Lung (tissue), 16 donors: ENCODE data around the gene TIPRL. TPM values are rescaled to one million over a fixed set of nuclear protein-coding genes. Genes with fewer than 3 reads are reported as not detected.

Experiments
- ATAC-seq: fragments of 200-7000 bp; cut with Tn5 transposase; one replicate; pipeline ENCODE4 v1.9.1; 2020; ENCODE audit warnings: moderate number of reproducible peaks; ENCODE audit not compliant: insufficient read depth, low FRiP score
- DNase-seq, 3 donors: peaks; one replicate each; pipeline ENCODE4 v3.0.0-alpha.2; 2013 to 2017
- H3K27ac ChIP-seq, 2 donors: one replicate each; pipeline ENCODE4 v1.5.1; 2013; ENCODE audit warnings: mild to moderate bottlenecking in 2 of 2, moderate library complexity in 2 of 2, control low read depth in 1 of 2, inconsistent platforms in 1 of 2, low read depth in 1 of 2, low read length in 1 of 2
- H3K27me3 ChIP-seq, 3 donors: one replicate each; pipeline ENCODE4 v1.5.1; 2013; ENCODE audit warnings: low read length in 2 of 3; ENCODE audit not compliant: control insufficient read depth in 3 of 3, insufficient read depth in 3 of 3
- H3K36me3 ChIP-seq, 4 donors: one replicate each; pipeline ENCODE4 v1.5.1; 2013; ENCODE audit warnings: low read length in 4 of 4, mild to moderate bottlenecking in 1 of 4, moderate library complexity in 1 of 4; ENCODE audit not compliant: control insufficient read depth in 4 of 4, insufficient read depth in 4 of 4
- H3K4me1 ChIP-seq, 5 donors: one replicate each; pipeline ENCODE4 v1.5.1; 2013; ENCODE audit warnings: low read length in 5 of 5, mild to moderate bottlenecking in 2 of 5, moderate library complexity in 1 of 5; ENCODE audit not compliant: control insufficient read depth in 5 of 5, insufficient read depth in 5 of 5
- H3K4me3 ChIP-seq: one replicate; pipeline ENCODE4 v1.5.1; 2013; ENCODE audit warnings: mild to moderate bottlenecking, control low read depth, moderate library complexity
- H3K9ac ChIP-seq, 2 donors: one replicate each; pipeline ENCODE4 v1.5.1; 2013; ENCODE audit warnings: low read length in 2 of 2, control low read depth in 1 of 2; ENCODE audit not compliant: insufficient read depth in 1 of 2
- H3K9me3 ChIP-seq, 4 donors: one replicate each; pipeline ENCODE4 v1.5.1; 2013; ENCODE audit warnings: low read length in 3 of 4, mild to moderate bottlenecking in 1 of 4, moderate library complexity in 1 of 4; ENCODE audit not compliant: control insufficient read depth in 4 of 4, insufficient read depth in 3 of 4
- WGBS, 2 donors: extraction: QIAGEN DNeasy Blood & Tissue Kit; methylation state at CpG; one replicate each; pipeline ENCODE4 v1.1.7; 2013; 5-methylcytosine and 5-hydroxymethylcytosine counted together
- long read RNA-seq, 5 donors: transcript quantifications; one replicate each; lab custom pipeline, GENCODE V29; 2026
- polyA plus RNA-seq, 2 donors: library from polyadenylated mRNA; stranded (reverse); fragments of 200-250 nt; gene quantifications; one replicate each; pipeline ENCODE4 v1.2.1, GENCODE V29; 2013
- total RNA-seq, 2 donors: library from RNA; depleted of rRNA in 1 of 2; stranded (reverse); fragments of >200 nt in 1 of 2; gene quantifications; one replicate each; pipeline ENCODE4 v1.2.1, GENCODE V29; 2014 to 2021
- TF ChIP-seq, protein P1 (sequence below): IDR thresholded peaks from 2 replicates; pipeline ENCODE4 v1.5.1; 2012; ENCODE audit warnings: mild to moderate bottlenecking; ENCODE audit errors: control extremely low read depth, extremely low read depth
- donor health status: control.
- donor health status: control.
- donor health status: Bipolar disorder and iron deficiency.
- donor health status: healthy.
- donor health status: DM: yes; HTN: yes; CAD: no.

The TIPRL gene
- total RNA-seq = 10 to 100 TPM; 26.4 to 38.4 TPM
- 10 to 100 TPM; 14.2 to 17.1 TPM for polyA plus RNA-seq
- long read RNA-seq, donor 1, transcript TIPRL-202 (7 exons, 3,032 nt) = major isoform, 23 of 24 reads
- long read RNA-seq, donor 1, partial matches to known transcripts = 0 of 24 reads
- long read RNA-seq, donor 1, other reads (novel, unspliced or antisense) = 0 of 24 reads
- long read RNA-seq, donor 2, transcript TIPRL-202 (7 exons, 3,032 nt) = major isoform, 9 of 9 reads
- long read RNA-seq, donor 2, partial matches to known transcripts = 0 of 9 reads
- long read RNA-seq, donor 2, other reads (novel, unspliced or antisense) = 0 of 9 reads
- long read RNA-seq, donor 3, transcript TIPRL-202 (7 exons, 3,032 nt) = major isoform, 14 of 14 reads
- long read RNA-seq, donor 3, partial matches to known transcripts = 0 of 14 reads
- long read RNA-seq, donor 3, other reads (novel, unspliced or antisense) = 0 of 14 reads
- long read RNA-seq, donor 4, transcript TIPRL-202 (7 exons, 3,032 nt) = major isoform, 10 of 16 reads
- long read RNA-seq, donor 4, partial matches to known transcripts = 6 of 16 reads
- long read RNA-seq, donor 4, other reads (novel, unspliced or antisense) = 0 of 16 reads
- long read RNA-seq, donor 5, transcript TIPRL-202 (7 exons, 3,032 nt) = major isoform, 36 of 45 reads
- long read RNA-seq, donor 5, partial matches to known transcripts = 9 of 45 reads
- long read RNA-seq, donor 5, other reads (novel, unspliced or antisense) = 0 of 45 reads

GRCh38 chr1:168178638-168179437 lies at the start of gene TIPRL:
Gene TIPRL, plus strand, starts transcription at chr1:168178962. Its CDS starts 116 bp downstream, at chr1:168179078.
- Histone ChIP-seq H3K36me3 (no peaks in the 10 kb centered on the region), H3K9me3 (no peaks in the 10 kb centered on the region), H3K27ac (peak within 1 kb of the TSS; percentile 89 to 97), H3K4me3 (peak within 1 kb of the TSS; percentile 90), H3K4me1 (peaks cover 0 to 8% (median 6%) of the 10 kb centered on the region in 5 donors), H3K9ac (peak within 1 kb of the TSS; percentile 78 to 92), H3K27me3 (no peaks in the 10 kb centered on the region)
- TF ChIP-seq, protein P1, sequence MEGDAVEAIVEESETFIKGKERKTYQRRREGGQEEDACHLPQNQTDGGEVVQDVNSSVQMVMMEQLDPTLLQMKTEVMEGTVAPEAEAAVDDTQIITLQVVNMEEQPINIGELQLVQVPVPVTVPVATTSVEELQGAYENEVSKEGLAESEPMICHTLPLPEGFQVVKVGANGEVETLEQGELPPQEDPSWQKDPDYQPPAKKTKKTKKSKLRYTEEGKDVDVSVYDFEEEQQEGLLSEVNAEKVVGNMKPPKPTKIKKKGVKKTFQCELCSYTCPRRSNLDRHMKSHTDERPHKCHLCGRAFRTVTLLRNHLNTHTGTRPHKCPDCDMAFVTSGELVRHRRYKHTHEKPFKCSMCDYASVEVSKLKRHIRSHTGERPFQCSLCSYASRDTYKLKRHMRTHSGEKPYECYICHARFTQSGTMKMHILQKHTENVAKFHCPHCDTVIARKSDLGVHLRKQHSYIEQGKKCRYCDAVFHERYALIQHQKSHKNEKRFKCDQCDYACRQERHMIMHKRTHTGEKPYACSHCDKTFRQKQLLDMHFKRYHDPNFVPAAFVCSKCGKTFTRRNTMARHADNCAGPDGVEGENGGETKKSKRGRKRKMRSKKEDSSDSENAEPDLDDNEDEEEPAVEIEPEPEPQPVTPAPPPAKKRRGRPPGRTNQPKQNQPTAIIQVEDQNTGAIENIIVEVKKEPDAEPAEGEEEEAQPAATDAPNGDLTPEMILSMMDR = peak; percentile 49
- WGBS, 2 donors = 0 to 1% methylated on average over 56 of the region's 56 CpGs
- DNase-seq (peak; percentile 97 to 99 (median 98)), ATAC-seq (peak; percentile 99)

GRCh38 chr1:168129933-168130332 lies 48.8 kb upstream of the TIPRL start:
- Histone ChIP-seq H3K36me3 (peaks cover 0 to 12% (median 5%) of the 10 kb centered on the region in 4 donors), H3K27ac (no peak overlapping the region), H3K4me3 (no peak overlapping the region), H3K4me1 (peaks cover 0 to 9% (median 2%) of the 10 kb centered on the region in 5 donors), H3K9ac (no peak overlapping the region), H3K9me3 (no peaks in the 10 kb centered on the region), H3K27me3 (no peaks in the 10 kb centered on the region)
- TF ChIP-seq, protein P1 = no peak
- no peak for ATAC-seq
- 86 to 93% methylated on average over 6 of the region's 6 CpGs for WGBS, 2 donors
- DNase-seq = no peak

DNA sequence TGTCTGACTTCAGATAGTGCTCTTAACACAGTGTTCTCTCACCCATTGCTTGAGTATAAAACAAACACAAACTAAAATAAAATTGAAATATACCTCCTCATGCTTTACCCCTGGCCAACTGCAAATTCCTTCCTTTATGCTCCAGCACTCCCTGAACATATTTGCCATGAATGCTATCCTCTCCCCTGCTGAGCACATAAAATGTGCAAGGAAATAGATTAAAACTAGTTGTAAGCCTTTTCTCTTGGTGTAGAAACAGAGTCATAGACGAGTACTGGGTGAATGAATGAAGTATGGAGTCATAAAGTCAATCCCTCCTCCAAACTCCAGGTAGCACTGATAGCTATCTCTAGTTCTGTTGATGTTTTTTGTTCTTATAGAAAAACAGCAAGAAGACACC lies 44.6 kb upstream of the TIPRL start:
- DNase-seq = no peak
- TF ChIP-seq, protein P1 = no peak
- peaks cover 0 to 2% (median 0%) of the 10 kb centered on the region in 3 donors for H3K27me3 ChIP-seq
- H3K36me3 ChIP-seq = peaks cover 0 to 5% (median 2%) of the 10 kb centered on the region in 4 donors
- H3K4me3 ChIP-seq = no peak overlapping the region
- peak overlapping the region in 1 of 2 donors; percentile 13 for H3K9ac ChIP-seq
- 66 to 88% methylated on average over 1 of the region's 1 CpG for WGBS, 2 donors
- no peak for ATAC-seq
- H3K9me3 ChIP-seq = no peaks in the 10 kb centered on the region
- peaks cover 0 to 26% (median 7%) of the 10 kb centered on the region in 5 donors for H3K4me1 ChIP-seq
- no peak overlapping the region for H3K27ac ChIP-seq
